Coronary artery (tissue), 2 donors: ENCODE data around the gene OSMR.
A peak's percentile ranks its signal among the peaks of the same experiment; 100 is the strongest.
"Not testable (repeated sequence)": the region's sequence is repeated elsewhere in the genome, so short reads cannot be mapped to it uniquely, and the experiment has no call there.

Source experiments
- DNase-seq: peaks from one replicate; pipeline ENCODE4 v3.0.0-alpha.2; 2017; ENCODE audit warnings: low spot score
- H3K27ac ChIP-seq, 2 donors: fragments of 200-600 bp; sonication (generic); one replicate each; pipeline ENCODE4 v1.5.1; 2016 to 2019
- H3K4me3 ChIP-seq: fragments of 200-600 bp; sonication (generic); 2 replicates; pipeline ENCODE4 v1.5.1; 2016; ENCODE audit warnings: mild to moderate bottlenecking, moderate library complexity
- TF ChIP-seq, protein P1 (sequence below): fragments of 200-600 bp; sonication (generic); IDR thresholded peaks from one replicate; pipeline ENCODE4 v1.5.1; 2019; ENCODE audit warnings: antibody characterized with exemption

OSMR gene

DNA sequence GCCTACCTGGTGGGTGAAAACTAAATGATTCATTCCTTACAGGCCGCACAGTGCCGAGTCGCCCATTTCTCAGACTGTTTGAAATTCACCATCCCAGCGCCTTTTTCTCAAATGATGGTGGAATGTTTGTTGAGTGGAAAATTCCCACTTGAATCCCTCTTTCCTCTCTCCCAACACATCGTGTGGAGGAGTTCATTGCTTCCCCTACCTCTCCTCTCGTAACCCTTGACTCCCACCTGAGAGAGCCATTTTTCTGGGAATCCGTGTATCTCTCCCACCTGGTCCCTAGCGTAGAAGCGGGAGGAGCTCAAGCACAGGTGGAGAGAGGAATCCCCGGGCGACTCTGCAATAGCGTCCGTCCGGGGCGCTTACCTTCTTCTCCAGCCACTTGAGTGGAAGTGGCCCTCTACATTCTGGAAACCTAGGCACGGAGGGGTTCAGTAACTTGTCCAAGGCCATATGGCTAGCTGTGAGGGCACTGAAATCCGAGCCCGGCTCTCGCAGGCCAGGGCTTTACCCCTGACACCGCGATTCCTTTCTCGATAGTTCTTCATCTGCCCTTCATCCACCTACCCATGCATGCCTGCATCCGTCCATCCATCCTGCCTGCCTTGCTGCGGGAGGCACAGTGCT is 683 bp downstream of the OSMR start:
- TF ChIP-seq, protein P1, sequence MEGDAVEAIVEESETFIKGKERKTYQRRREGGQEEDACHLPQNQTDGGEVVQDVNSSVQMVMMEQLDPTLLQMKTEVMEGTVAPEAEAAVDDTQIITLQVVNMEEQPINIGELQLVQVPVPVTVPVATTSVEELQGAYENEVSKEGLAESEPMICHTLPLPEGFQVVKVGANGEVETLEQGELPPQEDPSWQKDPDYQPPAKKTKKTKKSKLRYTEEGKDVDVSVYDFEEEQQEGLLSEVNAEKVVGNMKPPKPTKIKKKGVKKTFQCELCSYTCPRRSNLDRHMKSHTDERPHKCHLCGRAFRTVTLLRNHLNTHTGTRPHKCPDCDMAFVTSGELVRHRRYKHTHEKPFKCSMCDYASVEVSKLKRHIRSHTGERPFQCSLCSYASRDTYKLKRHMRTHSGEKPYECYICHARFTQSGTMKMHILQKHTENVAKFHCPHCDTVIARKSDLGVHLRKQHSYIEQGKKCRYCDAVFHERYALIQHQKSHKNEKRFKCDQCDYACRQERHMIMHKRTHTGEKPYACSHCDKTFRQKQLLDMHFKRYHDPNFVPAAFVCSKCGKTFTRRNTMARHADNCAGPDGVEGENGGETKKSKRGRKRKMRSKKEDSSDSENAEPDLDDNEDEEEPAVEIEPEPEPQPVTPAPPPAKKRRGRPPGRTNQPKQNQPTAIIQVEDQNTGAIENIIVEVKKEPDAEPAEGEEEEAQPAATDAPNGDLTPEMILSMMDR: no peak
- DNase-seq: no peak

DNA sequence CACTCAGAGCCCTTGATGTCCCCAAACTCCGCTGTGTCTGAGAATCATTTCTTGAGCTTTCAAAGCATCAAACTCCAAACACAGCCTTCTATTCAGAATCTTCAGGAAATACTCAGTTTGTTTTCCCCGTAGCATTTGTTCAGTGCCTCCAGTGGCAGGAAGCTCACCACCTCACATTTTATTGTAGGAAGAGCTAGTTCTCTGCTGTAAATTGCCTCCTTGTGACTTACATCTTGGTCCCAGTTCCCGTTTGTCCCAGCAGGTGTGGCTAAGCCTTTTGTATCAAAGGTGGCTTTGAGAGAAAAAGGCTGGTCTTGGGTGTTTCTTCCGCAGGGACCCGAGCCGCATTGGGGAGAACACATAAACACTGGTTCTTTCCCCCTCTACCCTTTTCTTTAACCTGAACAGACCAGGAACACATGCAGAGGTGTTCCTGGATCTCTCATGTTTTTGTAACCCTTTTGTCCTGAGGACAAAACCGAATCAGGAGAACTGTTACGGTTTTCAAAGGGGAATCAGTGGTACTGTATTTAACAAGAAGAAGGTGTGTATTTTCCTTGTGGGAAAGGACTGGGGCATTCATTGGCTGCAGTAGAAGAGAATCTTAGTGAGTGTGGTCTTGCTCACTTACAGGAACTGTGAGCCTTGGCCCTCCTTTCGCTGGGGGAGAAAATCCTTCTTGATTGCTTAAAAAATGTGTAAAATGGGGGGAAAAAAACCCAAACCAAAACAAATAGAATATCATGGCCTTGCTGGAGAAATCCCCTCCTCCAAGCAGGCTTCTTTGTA is 1.9 kb downstream of the OSMR start:
- DNase-seq: no peak
- TF ChIP-seq, protein P1: no peak
- peak overlapping the region; percentile 92 for H3K4me3 ChIP-seq
- peak overlapping the region; percentile 96 to 98 for H3K27ac ChIP-seq

More for the DNA sequence above, 683 bp downstream of the OSMR start:
- Histone ChIP-seq H3K27ac (peak overlapping the region; percentile 96 to 98), H3K4me3 (peak overlapping the region; percentile 92)

DNA sequence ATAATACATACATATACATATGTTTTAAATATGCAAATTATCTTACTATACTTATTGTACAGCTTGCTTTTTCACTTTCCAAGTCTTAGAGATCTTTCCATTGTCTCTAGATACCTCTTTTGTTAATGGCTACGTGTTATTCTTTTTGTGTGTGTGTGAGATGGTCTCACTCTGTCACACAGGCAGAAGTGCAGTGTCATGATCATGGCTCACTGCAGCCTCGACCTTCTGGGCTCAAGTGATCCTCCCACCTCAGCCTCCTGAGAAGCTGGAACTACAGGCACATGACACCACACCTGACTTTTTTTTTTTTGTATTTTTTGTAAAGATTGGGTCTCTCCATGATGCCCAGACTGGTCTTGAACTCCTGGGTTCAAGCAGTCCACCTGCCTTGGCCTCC is 2.8 kb downstream of the OSMR start:
- no peak for DNase-seq
- H3K27ac ChIP-seq: no peak overlapping the region
- TF ChIP-seq, protein P1: no peak
- H3K4me3 ChIP-seq: peak overlapping the region; percentile 92

DNA sequence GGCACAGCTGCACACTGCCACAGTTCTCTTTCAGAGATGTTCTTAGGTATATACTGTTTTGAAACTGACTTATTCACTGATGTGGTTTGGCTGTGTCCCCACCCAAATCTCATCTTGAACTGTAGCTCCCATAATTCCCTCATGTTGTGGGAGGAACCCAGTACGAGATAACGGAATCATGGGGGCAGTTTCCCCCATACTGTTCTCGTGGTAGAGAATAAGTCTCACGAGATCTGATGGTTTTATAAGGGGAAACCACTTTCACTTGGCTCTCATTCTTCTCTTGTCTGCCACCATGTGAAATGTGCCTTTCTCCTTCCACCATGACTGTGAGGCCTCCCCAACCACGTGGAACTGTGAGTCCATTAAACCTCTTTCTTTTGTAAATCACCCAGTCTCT is 5.8 kb downstream of the OSMR start:
- not testable (repeated sequence) for DNase-seq, H3K27ac ChIP-seq, H3K4me3 ChIP-seq

DNA sequence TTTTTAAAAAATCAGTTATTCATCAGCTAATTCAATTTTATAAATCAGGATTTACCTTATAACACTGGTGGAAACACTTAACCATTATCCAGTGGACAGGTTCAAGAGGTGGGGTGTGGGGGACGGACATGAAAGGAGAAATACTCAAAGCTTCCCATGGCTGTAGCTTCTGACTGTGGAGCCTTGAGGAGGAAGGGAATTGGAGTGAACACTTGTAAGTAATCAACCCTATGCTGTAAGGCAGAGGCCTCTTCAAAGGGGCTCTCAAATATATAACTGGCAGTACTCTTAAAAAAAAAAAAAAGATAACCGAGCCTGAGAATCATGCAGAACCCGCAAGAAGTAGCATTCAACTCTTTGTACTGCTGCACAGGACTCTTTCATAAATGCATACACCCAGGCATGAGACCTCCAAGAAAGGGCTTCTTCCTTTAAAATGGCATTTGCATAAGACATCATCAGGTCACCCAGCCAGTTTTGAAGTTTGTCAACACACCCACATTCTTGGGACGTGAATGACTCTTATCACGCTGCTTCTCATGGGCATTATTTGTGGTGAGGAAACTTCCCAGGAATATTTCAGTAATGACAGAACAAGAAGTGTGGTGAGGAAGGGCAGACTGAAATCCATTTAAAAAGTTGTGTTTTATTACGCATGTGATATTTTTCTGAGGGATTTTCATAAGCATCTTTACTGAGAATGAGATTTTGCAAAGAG is 8.1 kb downstream of the OSMR start:
- no peak overlapping the region for H3K27ac ChIP-seq
- TF ChIP-seq, protein P1: no peak

DNA sequence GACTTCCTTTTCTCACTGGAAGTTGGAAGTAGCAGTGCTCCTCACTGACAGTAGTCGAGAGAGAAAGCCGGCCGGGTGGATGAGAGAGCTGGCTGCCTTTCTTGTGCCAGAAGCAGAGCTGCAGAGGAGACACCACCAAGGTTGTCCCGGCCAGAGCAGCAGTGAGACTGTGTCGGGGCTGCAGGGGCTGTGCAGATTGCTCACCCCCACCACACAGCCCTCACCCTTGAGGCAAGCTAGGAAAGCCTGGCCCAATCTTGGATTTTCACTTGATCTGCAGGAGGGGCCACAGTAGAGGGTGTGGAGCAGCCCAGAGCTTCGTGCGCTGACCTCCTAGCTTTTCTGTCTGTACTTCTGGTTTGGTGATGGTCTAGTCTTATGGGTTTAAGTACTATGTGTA is 9.1 kb downstream of the OSMR start:
- no peak for DNase-seq
- no peak overlapping the region for H3K4me3 ChIP-seq
- TF ChIP-seq, protein P1: no peak
- H3K27ac ChIP-seq: peak overlapping the region in 1 of 2 donors; percentile 39

More for the DNA sequence above, 8.1 kb downstream of the OSMR start:
- DNase-seq: no peak
- no peak overlapping the region for H3K4me3 ChIP-seq

DNA sequence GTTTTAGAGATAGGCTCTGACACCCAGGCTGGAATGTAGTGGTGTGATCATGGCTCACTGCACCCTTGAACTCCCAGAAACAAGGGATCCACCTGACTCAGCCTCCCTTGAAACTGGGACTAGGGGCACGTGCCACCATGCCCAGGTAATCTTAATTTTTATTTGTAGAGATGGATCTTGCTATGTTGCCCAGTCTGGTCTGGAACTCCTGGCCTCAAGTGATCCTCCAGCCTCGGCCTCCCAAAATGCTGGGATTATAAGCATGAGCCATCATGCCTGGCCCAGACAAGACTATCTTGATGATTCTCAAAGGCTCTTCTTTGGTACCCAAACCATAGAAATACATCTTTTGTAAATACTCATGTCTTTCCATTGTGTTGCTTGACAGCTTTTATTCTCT is 10.8 kb downstream of the OSMR start:
- DNase-seq: no peak
- Histone ChIP-seq H3K27ac (no peak overlapping the region), H3K4me3 (no peak overlapping the region)
- TF ChIP-seq, protein P1: no peak
